Osteocyte (in vitro differentiated cells): ENCODE data around the gene EFCAB13. TPM values are rescaled to one million over a fixed set of nuclear protein-coding genes. Genes with fewer than 3 reads are reported as not detected.

Experiments used
- DNase-seq: peaks from one replicate; pipeline ENCODE4 v3.0.0; 2021; ENCODE audit warnings: mixed read lengths; ENCODE audit not compliant: unreplicated experiment; ENCODE audit errors: extremely low spot score
- H3K27ac Mint-ChIP-seq: one replicate; pipeline ENCODE4 v1.8.0; 2021; ENCODE audit warnings: mild to moderate bottlenecking, mixed read lengths; ENCODE audit not compliant: unreplicated experiment
- H3K27me3 Mint-ChIP-seq: one replicate; pipeline ENCODE4 v1.8.0; 2021; ENCODE audit warnings: mixed read lengths; ENCODE audit not compliant: unreplicated experiment
- H3K36me3 Mint-ChIP-seq: one replicate; pipeline ENCODE4 v1.8.0; 2021; ENCODE audit warnings: mixed read lengths; ENCODE audit not compliant: unreplicated experiment
- H3K4me1 Mint-ChIP-seq: one replicate; pipeline ENCODE4 v1.8.0; 2021; ENCODE audit warnings: mixed read lengths; ENCODE audit not compliant: unreplicated experiment
- H3K4me3 Mint-ChIP-seq: one replicate; pipeline ENCODE4 v1.8.0; 2021; ENCODE audit warnings: mild to moderate bottlenecking, moderate library complexity, mixed read lengths; ENCODE audit not compliant: unreplicated experiment
- H3K9me3 Mint-ChIP-seq: one replicate; pipeline ENCODE4 v1.8.0; 2021; ENCODE audit warnings: mixed read lengths; ENCODE audit not compliant: unreplicated experiment
- CTCF ChIP-seq: fragments of 200-600 bp; sonication (generic); IDR thresholded peaks from 2 replicates; pipeline ENCODE4 v1.5.0; 2021; ENCODE audit warnings: antibody characterized with exemption, mild to moderate bottlenecking, moderate library complexity
- total RNA-seq: library from RNA; stranded (reverse); gene quantifications from 2 replicates; pipeline ENCODE4 v1.2.1, GENCODE V29; 2021

The EFCAB13 gene
- total RNA-seq, 1 donor from 2014 or later, result 2.7 TPM

GRCh38 chr17:47298712-47299111 is 25.0 kb upstream of the EFCAB13 start:
- H3K27ac Mint-ChIP-seq, result no peak overlapping the region
- peaks cover 29% of the 10 kb centered on the region for H3K4me1 Mint-ChIP-seq
- peaks cover 6% of the 10 kb centered on the region for H3K36me3 Mint-ChIP-seq
- no peak for TF ChIP-seq CTCF
- H3K9me3 Mint-ChIP-seq, result peaks cover 14% of the 10 kb centered on the region
- H3K4me3 Mint-ChIP-seq, result no peak overlapping the region
- DNase-seq, result no peak
- H3K27me3 Mint-ChIP-seq, result no peaks in the 10 kb centered on the region

DNA sequence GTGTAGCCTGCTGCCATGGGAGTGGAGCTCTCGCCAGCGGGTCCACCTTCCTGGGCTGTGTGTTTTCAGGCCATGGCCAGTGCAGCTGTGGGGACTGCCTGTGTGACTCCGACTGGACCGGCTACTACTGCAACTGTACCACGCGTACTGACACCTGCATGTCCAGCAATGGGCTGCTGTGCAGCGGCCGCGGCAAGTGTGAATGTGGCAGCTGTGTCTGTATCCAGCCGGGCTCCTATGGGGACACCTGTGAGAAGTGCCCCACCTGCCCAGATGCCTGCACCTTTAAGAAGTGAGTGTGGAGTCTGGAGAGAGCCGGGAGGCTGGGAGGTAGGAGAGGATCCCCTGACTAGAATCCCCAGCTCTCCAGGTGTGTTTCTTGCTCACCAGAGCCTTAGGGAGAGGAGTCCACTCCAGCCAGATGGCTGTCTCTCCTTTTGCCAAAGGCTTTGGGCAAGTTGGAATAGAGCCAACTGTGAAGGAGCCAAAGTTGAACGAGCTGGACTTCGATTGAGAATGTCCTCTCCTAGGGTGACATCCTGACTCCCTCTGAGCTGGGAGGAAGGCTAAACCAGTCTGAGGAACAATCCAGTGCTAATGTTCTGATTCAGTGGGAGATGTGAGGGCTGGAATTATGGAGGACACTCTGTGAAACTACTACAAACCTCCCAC is 24.4 kb upstream of the EFCAB13 start:
- DNase-seq, result no peak
- H3K36me3 Mint-ChIP-seq, result peaks cover 7% of the 10 kb centered on the region
- H3K27ac Mint-ChIP-seq, result no peak overlapping the region
- peaks cover 24% of the 10 kb centered on the region for H3K4me1 Mint-ChIP-seq
- H3K9me3 Mint-ChIP-seq, result peaks cover 14% of the 10 kb centered on the region
- H3K4me3 Mint-ChIP-seq, result no peak overlapping the region
- no peak for TF ChIP-seq CTCF
- H3K27me3 Mint-ChIP-seq, result no peaks in the 10 kb centered on the region

GRCh38 chr17:47300718-47301117 is 23.0 kb upstream of the EFCAB13 start:
- no peak for DNase-seq
- no peak overlapping the region for H3K27ac Mint-ChIP-seq
- peaks cover 22% of the 10 kb centered on the region for H3K4me1 Mint-ChIP-seq
- no peak for TF ChIP-seq CTCF
- H3K9me3 Mint-ChIP-seq, result peaks cover 14% of the 10 kb centered on the region
- H3K4me3 Mint-ChIP-seq, result no peak overlapping the region
- H3K36me3 Mint-ChIP-seq, result peaks cover 7% of the 10 kb centered on the region
- H3K27me3 Mint-ChIP-seq, result no peaks in the 10 kb centered on the region

- no peak for TF ChIP-seq CTCF
- Mint-ChIP-seq H3K27me3 (no peaks in the 10 kb centered on the region), H3K4me3 (no peak overlapping the region), H3K4me1 (peaks cover 25% of the 10 kb centered on the region), H3K9me3 (peaks cover 14% of the 10 kb centered on the region), H3K27ac (no peak overlapping the region), H3K36me3 (peaks cover 7% of the 10 kb centered on the region)
- DNase-seq, result no peak
Measured at GRCh38 chr17:47301161-47301560, 22.6 kb upstream of the EFCAB13 start.

DNA sequence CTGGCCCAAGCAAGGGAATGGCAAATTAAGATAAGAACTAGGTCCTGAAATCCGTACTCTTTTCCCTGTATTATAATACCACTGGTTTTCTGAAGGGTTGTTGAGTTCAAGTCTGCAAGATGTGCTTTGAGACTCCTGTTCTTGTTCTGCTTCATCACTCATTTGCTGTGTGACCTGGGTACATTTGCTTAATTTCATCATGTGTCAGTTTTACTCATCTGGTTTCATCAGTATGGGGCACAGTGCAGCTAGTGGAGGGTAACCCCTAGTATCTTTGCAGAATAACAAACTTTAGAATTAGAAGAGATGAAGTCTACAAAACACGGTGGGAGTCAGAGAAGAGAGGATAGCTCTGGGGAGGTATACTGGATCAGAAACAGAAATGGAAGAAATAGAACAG is 21.9 kb upstream of the EFCAB13 start:
- no peaks in the 10 kb centered on the region for H3K27me3 Mint-ChIP-seq
- H3K36me3 Mint-ChIP-seq, result peaks cover 7% of the 10 kb centered on the region
- no peak for TF ChIP-seq CTCF
- H3K27ac Mint-ChIP-seq, result no peak overlapping the region
- H3K9me3 Mint-ChIP-seq, result peaks cover 14% of the 10 kb centered on the region
- H3K4me3 Mint-ChIP-seq, result no peak overlapping the region
- H3K4me1 Mint-ChIP-seq, result peaks cover 24% of the 10 kb centered on the region
- DNase-seq, result no peak
